Skeletal muscle tissue (tissue), 4 donors: ENCODE data around the gene ITIH4. TPM values are rescaled to one million over a fixed set of nuclear protein-coding genes. Genes with fewer than 3 reads are reported as not detected.

Experiments used
- H3K27ac ChIP-seq: one replicate; pipeline ENCODE4 v1.7.0; 2013; ENCODE audit warnings: mild to moderate bottlenecking, low read depth, low read length, inconsistent platforms
- H3K27me3 ChIP-seq, 3 donors: one replicate each; pipeline ENCODE4 v1.7.0; 2013; ENCODE audit warnings: low read length in 3 of 3; ENCODE audit not compliant: control insufficient read depth in 3 of 3, insufficient read depth in 3 of 3
- H3K36me3 ChIP-seq, 3 donors: one replicate each; pipeline ENCODE4 v1.7.0; 2013; ENCODE audit warnings: low read length in 3 of 3; ENCODE audit not compliant: control insufficient read depth in 3 of 3, insufficient read depth in 3 of 3
- H3K4me1 ChIP-seq, 3 donors: one replicate each; pipeline ENCODE4 v1.7.0; 2013; ENCODE audit warnings: low read length in 3 of 3, mild to moderate bottlenecking in 3 of 3; ENCODE audit not compliant: control insufficient read depth in 3 of 3, insufficient read depth in 3 of 3
- H3K4me3 ChIP-seq, 3 donors: one replicate each; pipeline ENCODE4 v1.7.0; 2013; ENCODE audit warnings: low read length in 3 of 3
- H3K9ac ChIP-seq, 3 donors: one replicate each; pipeline ENCODE4 v1.7.0; 2013; ENCODE audit warnings: low read length in 3 of 3, mild to moderate bottlenecking in 3 of 3, moderate library complexity in 2 of 3, low read depth in 1 of 3
- H3K9me3 ChIP-seq, 3 donors: one replicate each; pipeline ENCODE4 v1.7.0; 2013; ENCODE audit warnings: low read length in 3 of 3; ENCODE audit not compliant: control insufficient read depth in 3 of 3
- total RNA-seq: library from RNA; depleted of rRNA; stranded (reverse); fragments of >200 nt; gene quantifications from one replicate; pipeline ENCODE4 v1.2.3, GENCODE V29; 2014
- donor health status: Osteomylitis.

ITIH4 gene
- total RNA-seq, 1 donor from 2014 or later, result 4.2 TPM

DNA sequence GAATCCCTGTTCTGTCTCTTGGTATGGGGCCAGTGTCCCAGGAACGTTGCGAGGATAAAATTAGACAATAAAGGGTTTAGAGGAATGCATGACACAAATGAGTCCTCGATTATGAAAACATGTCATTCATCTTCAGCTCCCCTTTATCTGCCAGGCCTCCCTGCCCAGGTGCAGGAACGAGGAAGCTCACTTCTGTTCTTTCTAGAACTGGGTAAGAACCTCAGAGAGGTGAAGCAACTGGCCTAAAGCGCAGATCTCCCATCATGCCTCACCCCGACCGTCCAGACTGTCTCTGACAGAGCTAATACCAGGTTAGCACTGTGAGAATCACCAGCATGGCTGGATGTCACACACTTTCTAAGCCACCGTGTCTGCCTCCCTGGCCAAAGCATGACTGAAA lies 54.6 kb downstream of the ITIH4 start:
- Histone ChIP-seq H3K9me3 (no peaks in the 10 kb centered on the region), H3K36me3 (no peaks in the 10 kb centered on the region), H3K9ac (no peak overlapping the region), H3K4me3 (no peak overlapping the region), H3K27me3 (peaks cover 0 to 4% (median 0%) of the 10 kb centered on the region in 3 donors), H3K27ac (no peak overlapping the region), H3K4me1 (peaks cover 5 to 6% (median 6%) of the 10 kb centered on the region in 3 donors)

DNA sequence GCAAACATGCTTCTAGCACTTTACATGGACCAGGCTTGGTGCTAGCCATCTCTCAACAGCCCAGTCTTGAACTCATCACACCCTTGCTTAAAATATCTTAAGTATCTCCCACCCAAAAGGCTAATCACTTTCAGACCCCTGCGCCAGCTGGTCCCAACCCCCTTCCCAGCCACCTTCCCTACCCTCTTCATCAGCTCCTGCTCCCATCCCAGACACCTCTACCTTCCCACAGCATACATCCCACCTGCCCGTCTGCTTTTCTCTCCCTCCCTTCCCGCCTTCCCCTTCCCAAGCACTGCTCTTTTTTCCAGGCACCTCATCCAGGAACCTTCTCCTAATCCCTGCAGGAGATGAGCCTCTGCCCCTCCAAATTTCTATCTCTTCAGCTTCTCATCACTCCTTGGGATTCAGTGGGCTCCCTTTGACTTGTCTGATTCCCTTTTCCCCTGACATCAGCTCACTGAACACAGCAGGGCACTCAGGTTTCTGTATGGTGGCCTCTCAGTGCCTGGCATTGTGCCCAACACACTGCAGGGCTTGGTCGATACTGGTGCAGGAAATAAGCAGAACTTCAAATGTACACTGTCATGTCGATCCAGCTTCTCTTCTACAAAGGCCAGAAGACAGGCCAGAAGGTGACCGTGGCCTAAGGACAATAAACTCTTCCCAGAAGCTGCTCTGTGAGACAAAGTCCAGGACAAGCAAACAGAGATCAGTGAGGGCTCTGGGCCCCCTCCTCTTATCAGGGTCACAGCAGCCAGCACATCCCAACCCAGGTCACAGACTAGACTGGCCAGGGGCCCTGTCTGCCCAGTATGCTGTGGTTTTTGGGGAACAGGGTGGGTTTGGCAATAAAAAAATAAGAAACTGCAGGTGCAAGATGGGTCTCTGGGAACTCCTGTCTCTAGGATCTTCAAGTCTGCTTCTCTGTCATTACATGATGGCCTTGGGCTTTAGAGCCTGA lies 55.3 kb downstream of the ITIH4 start:
- H3K9me3 ChIP-seq, result no peaks in the 10 kb centered on the region
- no peaks in the 10 kb centered on the region for H3K36me3 ChIP-seq
- H3K27ac ChIP-seq, result no peak overlapping the region
- peaks cover 0 to under 1% (median 0%) of the 10 kb centered on the region in 3 donors for H3K27me3 ChIP-seq
- no peak overlapping the region for H3K4me3 ChIP-seq
- H3K9ac ChIP-seq, result no peak overlapping the region
- H3K4me1 ChIP-seq, result peaks cover 6 to 7% (median 6%) of the 10 kb centered on the region in 3 donors

DNA sequence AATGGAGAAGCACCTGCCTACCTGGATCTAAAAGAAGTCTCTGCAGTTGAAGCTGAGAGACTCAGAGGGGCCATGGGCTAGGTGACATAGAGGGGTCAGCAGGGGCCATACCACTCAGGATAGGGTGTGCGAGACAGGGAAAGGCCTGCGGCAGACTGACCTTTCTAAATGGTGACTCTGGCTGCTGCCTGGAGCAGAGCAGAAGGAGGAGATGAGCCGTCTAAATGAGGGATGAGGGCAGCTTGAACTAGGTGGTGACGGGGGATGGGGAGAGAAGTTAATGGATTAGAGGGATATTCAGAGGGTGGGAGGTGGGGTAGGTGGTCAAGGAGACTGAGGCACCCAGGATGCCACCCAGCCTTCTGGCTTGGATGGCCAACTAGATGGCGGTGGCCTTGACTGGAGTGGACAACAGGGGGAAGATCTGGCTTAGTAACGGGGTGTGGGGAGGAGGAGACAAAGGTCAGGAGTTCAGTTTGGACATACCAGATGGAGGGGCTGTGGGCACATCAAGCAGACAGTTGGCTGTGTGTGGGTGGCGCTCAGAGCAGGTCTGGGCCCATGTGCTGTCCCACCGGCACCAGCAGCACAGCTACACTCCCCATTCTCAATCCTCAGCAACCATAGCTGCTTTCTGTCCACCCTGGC lies 56.3 kb downstream of the ITIH4 start:
- no peaks in the 10 kb centered on the region for H3K27me3 ChIP-seq
- no peaks in the 10 kb centered on the region for H3K36me3 ChIP-seq
- no peaks in the 10 kb centered on the region for H3K9me3 ChIP-seq
- H3K27ac ChIP-seq, result no peak overlapping the region
- peaks cover 12 to 16% (median 15%) of the 10 kb centered on the region in 3 donors for H3K4me1 ChIP-seq
- peak overlapping the region in 1 of 3 donors; percentile 10 for H3K9ac ChIP-seq
- no peak overlapping the region for H3K4me3 ChIP-seq

DNA sequence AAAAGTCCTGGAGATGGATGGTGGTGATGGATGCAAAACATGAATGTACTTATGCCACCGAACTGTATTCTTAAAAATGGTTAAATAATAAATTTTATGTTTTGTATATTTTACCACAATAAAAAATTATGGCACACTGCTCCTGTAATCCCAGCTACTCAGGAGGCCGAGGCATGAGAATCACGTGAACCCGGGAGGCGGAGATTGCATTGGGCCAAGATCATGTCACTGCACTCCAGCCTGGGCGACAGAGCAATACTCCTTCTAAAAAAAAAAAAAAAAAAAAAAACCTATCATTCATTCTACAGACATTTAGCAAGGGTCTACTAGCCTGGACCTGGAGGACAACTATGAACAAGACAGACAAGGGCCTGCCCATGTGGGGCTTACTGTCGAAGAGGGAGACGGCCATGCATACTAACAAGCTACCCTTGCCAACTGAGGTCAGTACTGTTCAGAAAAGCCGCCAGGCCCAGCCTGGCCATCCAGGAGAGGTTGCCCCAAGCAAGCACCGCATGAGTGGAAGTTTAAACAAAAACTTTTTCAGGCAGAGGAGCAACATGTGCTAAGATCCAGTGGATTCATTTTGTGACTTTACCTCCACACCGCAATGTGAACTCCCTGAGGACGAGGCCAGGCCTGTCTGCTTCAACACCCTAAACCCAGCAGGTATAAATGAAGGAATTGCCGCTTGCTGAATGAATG lies 57.0 kb downstream of the ITIH4 start:
- no peak overlapping the region for H3K4me3 ChIP-seq
- no peaks in the 10 kb centered on the region for H3K9me3 ChIP-seq
- H3K9ac ChIP-seq, result peak overlapping the region in 1 of 3 donors; percentile 10
- H3K27me3 ChIP-seq, result no peaks in the 10 kb centered on the region
- no peaks in the 10 kb centered on the region for H3K36me3 ChIP-seq
- no peak overlapping the region for H3K27ac ChIP-seq
- peaks cover 12 to 16% (median 15%) of the 10 kb centered on the region in 3 donors for H3K4me1 ChIP-seq

DNA sequence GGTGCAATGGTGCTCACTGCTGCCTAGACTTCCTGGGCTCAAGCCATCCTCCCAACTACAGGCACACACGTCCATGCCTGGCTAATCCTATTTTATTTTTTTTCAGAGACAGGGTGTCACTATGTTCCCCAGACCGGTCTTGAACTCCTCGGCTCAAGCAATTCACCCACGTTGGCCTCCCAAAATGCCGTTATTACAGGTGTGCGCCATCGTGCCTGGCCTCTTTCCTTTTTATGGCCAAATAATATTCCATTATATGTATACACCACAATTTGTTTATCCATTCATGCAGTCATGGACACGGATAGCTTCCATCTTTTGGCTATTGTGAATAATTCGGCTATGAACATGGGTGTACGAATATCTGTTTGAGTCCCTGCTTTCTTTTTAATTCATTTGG lies 58.8 kb downstream of the ITIH4 start:
- H3K9ac ChIP-seq, result peak overlapping the region in 2 of 3 donors; percentile 84 to 95
- H3K36me3 ChIP-seq, result peaks cover 0 to 9% (median 4%) of the 10 kb centered on the region in 3 donors
- H3K4me3 ChIP-seq, result peak overlapping the region in 2 of 3 donors; percentile 85 to 94
- H3K9me3 ChIP-seq, result no peaks in the 10 kb centered on the region
- H3K27me3 ChIP-seq, result no peaks in the 10 kb centered on the region
- H3K27ac ChIP-seq, result peak overlapping the region; percentile 68
- H3K4me1 ChIP-seq, result peaks cover 12 to 16% (median 15%) of the 10 kb centered on the region in 3 donors

DNA sequence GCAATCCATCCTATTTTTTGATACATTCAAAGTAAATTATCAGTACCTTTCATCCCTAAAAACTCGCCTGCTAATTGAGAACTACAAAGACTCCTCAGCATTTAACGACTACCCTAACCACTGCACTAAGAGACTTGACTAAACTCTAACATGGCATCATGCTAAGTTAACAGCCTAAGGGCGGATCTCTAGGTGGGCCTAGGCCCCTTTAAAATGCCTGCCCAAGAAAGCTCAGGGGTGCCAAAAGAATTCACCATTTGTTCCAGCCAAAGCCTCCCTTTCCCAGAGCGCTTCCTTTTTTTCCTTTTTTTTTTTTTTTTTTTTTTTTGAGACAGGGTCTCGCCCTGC lies 59.2 kb downstream of the ITIH4 start:
- Histone ChIP-seq H3K4me3 (peak overlapping the region; percentile 85 to 94 (median 88)), H3K9ac (peak overlapping the region; percentile 75 to 95 (median 84)), H3K27ac (peak overlapping the region; percentile 68), H3K36me3 (peaks cover 0 to 11% (median 6%) of the 10 kb centered on the region in 3 donors), H3K4me1 (peaks cover 12 to 16% (median 15%) of the 10 kb centered on the region in 3 donors), H3K9me3 (no peaks in the 10 kb centered on the region), H3K27me3 (no peaks in the 10 kb centered on the region)

DNA sequence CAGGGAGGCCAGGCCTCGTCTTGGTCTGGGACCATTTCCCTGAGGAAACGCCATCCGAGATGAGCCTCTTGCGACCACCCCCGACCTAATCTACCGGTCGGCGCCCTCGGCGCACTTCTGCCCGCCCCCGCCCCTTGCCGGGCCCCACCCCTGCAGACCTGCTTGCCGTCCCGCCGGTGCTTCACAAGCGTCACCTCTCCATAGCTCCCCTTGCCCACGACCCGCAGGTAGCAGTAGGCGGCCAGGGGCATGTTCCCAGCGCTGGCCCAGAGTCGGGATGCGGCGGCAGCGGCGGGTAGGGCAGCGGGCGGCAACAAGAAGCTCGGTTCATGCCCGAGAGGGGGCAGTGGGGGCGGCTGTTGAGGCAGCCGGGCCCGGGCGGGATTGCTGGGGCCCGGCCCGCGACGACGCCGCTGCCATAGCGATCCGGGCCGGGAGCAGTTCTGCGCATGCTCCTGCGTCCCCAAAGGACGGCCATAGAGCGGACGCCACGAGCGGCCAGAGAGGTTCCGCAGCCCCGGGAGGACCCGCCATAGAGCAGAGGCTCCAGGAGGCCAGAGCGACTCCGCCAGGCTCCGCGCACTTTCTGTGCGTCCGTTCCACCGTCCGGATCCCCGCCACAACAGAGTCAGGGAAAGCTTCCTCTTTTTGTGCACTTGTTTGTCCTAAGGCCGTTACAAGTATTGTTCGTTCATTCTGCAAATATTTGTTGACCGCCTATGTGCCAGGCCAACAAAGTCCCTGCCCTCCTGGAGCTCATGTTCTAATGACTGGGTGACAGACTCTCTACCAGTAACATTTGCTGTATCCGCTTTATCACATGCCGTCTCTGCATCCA lies 59.8 kb downstream of the ITIH4 start, which contains the start of gene NEK4:
NEK4 (minus strand) TSS at position 445 of the 838 bp plus-strand sequence; CDS start at position 251, 194 bp downstream.
- peaks cover 4 to 16% (median 11%) of the 10 kb centered on the region in 3 donors for H3K36me3 ChIP-seq
- peak within 1 kb of the TSS; percentile 68 for H3K27ac ChIP-seq
- no peaks in the 10 kb centered on the region for H3K27me3 ChIP-seq
- peak within 1 kb of the TSS; percentile 75 to 95 (median 84) for H3K9ac ChIP-seq
- H3K4me1 ChIP-seq, result peaks cover 12 to 16% (median 15%) of the 10 kb centered on the region in 3 donors
- H3K4me3 ChIP-seq, result peak within 1 kb of the TSS; percentile 85 to 94 (median 88)
- H3K9me3 ChIP-seq, result no peaks in the 10 kb centered on the region

DNA sequence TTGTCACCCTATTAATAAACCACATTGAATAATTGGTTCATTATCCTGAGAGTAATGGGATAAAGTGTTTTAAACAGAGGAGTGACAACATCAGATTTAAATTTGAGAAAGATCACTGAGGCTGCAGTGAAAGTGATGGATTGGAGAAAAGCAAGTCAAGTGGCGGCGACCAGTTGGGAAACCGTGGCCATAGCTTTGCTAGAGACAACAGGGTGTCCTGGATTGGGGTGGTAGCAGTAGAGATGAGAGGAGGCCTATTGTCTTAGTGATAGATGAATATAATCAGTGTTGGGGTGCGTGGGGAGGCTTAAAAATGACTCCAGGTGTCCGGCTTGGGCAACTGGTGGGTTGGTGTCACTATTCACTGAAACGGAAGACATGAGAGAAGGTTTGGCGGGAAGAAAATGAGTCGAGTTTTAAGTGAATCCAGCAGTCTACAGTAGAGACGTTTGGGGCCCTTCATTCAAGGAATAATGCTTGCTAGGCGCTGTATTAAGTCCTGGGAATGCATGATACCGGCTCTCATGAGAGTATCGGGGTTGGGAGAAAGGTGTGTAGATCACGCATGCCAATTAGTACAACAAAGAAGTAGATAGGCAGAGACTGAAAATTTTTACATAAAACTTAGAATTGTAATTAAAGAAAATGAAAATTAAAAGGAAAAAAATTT lies 60.6 kb downstream of the ITIH4 start:
- Histone ChIP-seq H3K9ac (peak overlapping the region; percentile 43 to 95 (median 84)), H3K4me1 (peaks cover 12 to 16% (median 15%) of the 10 kb centered on the region in 3 donors), H3K4me3 (peak overlapping the region; percentile 85 to 94 (median 88)), H3K27me3 (no peaks in the 10 kb centered on the region), H3K27ac (no peak overlapping the region), H3K36me3 (peaks cover 4 to 18% (median 18%) of the 10 kb centered on the region in 3 donors), H3K9me3 (no peaks in the 10 kb centered on the region)
